Measurements from ENCODE around the gene ZNF883.

Gene ZNF883

DNA sequence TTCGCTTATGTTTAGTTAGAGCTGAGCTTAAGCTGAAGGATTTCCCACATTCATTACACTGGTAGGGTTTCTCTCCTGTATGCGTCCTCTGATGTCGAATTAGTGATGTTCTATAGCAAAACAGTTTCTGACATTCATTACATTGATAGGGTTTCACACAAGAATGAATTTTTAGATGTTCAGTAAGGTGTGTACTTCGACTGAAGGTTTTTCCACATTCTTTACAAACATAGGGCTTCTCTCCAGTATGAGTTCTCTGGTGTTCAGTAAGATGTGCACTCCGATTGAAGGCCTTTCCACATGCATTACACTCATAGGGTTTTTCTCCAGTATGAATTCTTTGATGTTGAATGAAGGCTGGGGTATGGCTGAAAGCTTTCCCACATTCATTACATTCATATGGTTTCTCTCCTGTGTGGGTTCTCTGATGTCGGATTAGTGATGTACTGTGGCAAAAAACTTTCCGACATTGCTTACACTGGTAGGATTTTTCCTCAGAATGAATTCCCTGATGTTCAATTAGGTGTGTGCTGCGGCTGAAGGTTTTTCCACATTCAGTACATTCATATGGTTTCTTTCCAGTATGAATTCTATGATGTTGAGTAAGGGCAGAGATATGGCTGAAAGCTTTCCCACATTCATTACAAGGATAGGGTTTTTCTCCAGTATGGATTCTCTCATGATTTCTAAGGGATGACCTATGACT is 14.6 kb downstream of the ZNF883 start:
- TF ChIP-seq POLR2AphosphoS5 (IDR thresholded peaks at IDR 0.05; ENCODE audit: low read depth, low read length) = no peak
- TF ChIP-seq TAF1 (IDR thresholded peaks at IDR 0.05; ENCODE audit: borderline replicate concordance, low read depth, low read length) = no peak
- TF ChIP-seq POLR2A (IDR thresholded peaks at IDR 0.05; ENCODE audit: low read depth, low read length) = no peak
- DNase-seq (ENCODE audit: insufficient read length) (no peak), FAIRE-seq (no peak)

- FAIRE-seq = no peak
- DNase-seq (ENCODE audit: insufficient read length) = no peak
- TF ChIP-seq POLR2AphosphoS5 (IDR thresholded peaks at IDR 0.05; ENCODE audit: low read depth, low read length) (no peak), TAF1 (IDR thresholded peaks at IDR 0.05; ENCODE audit: borderline replicate concordance, low read depth, low read length) (no peak), POLR2A (IDR thresholded peaks at IDR 0.05; ENCODE audit: low read depth, low read length) (no peak)
Measured at GRCh38 chr9:112971415-112971814, 40.6 kb downstream of the ZNF883 start.

DNA sequence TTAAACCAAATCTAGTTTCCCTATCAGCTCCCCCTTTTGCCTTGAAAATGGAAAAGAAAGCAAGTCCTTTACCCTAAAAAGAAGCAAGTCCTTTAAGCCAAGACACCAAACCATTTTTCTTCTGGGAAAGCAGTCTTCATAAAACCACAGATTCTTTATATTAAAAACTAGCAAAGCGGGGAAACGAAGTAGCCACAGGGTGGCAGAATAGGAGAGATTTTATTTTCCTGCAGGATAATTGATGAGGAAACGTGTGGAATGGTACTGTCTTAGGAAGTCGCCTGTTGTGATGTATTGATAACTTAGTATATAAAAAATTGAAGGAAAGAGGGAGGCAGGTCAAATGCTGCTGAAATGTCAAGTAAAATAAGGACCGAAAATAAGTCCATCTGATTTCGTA is 41.1 kb downstream of the ZNF883 start:
- TF ChIP-seq POLR2AphosphoS5 (IDR thresholded peaks at IDR 0.05; ENCODE audit: low read depth, low read length) (no peak), TAF1 (IDR thresholded peaks at IDR 0.05; ENCODE audit: borderline replicate concordance, low read depth, low read length) (no peak)
- FAIRE-seq (no peak), DNase-seq (ENCODE audit: insufficient read length) (no peak)

DNA sequence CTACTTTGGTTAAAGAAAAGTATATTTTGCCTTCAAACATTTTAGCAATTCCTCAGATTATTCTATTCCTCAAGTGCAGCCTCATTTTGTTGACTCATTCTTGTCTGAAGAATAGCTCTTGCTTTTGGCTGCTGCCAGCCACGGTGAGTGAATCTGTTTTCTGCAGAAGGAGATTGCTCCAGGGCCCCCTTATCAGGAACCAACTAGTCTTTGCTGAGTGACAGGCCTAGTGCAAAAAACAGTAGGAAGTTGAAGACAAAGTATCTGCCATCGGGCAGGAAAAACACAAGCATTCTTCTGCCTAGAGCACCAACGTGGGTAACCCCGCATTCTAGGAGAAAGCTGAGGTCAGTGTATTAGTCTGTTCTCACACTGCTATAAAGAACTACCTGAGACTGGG is 42.3 kb downstream of the ZNF883 start:
- DNase-seq (ENCODE audit: insufficient read length) (no peak), FAIRE-seq (no peak)
- TF ChIP-seq TAF1 (IDR thresholded peaks at IDR 0.05; ENCODE audit: borderline replicate concordance, low read depth, low read length) (no peak), POLR2A (IDR thresholded peaks at IDR 0.05; ENCODE audit: low read depth, low read length) (no peak), POLR2AphosphoS5 (IDR thresholded peaks at IDR 0.05; ENCODE audit: low read depth, low read length) (no peak)

DNA sequence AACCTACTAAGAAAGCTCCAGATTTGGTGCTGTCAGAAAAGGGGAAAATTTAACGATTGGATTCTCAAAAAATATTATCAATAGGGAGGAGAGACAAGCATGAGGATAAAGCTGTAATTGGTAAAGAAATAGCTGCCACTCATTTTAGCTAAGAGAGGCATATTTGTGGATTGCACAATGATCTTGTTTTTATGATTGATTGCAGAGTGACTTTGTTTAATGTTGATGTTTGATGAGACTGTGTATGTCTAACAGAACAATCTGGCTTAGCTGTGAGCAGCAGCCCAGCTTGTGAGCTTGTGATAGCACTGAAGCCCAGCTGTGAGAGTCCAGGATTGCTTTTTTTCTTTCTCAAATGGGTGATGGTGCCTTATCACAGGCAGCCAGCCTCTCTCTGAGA is 56.4 kb downstream of the ZNF883 start:
- DNase-seq (ENCODE audit: insufficient read length) (no peak), FAIRE-seq (no peak)
- no peak for TF ChIP-seq POLR2A (IDR thresholded peaks at IDR 0.05; ENCODE audit: low read depth, low read length)
- TF ChIP-seq POLR2AphosphoS5 (IDR thresholded peaks at IDR 0.05; ENCODE audit: low read depth, low read length) = no peak
- no peak for TF ChIP-seq TAF1 (IDR thresholded peaks at IDR 0.05; ENCODE audit: borderline replicate concordance, low read depth, low read length)

- TF ChIP-seq POLR2A (IDR thresholded peaks at IDR 0.05; ENCODE audit: low read depth, low read length) (no peak), POLR2AphosphoS5 (IDR thresholded peaks at IDR 0.05; ENCODE audit: low read depth, low read length) (no peak), TAF1 (IDR thresholded peaks at IDR 0.05; ENCODE audit: borderline replicate concordance, low read depth, low read length) (no peak)
- no peak for FAIRE-seq
- DNase-seq (ENCODE audit: insufficient read length) = no peak
Measured at GRCh38 chr9:112945620-112946208, 66.3 kb downstream of the ZNF883 start.

DNA sequence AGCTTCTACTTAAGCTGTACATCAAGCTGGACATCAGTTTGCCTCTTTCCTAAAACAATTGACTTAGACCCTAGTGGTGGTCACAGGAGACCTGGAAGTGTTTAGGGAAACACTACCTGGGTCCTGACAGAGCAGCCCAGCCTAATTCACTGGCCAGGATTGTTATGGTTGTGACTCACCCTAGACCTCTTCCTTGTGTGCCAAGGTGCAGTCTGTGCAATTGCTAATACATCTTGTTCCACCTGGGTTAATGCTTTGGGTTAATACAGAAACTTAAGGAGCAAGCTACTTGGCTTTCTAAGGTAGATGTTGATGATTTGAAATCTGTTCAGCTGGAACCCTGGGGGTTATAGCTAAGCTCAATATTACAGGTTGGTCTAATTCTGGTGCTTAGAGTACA is 72.6 kb downstream of the ZNF883 start:
- DNase-seq (ENCODE audit: insufficient read length) (no peak), FAIRE-seq (no peak)
- no peak for TF ChIP-seq TAF1 (IDR thresholded peaks at IDR 0.05; ENCODE audit: borderline replicate concordance, low read depth, low read length)
- no peak for TF ChIP-seq POLR2AphosphoS5 (IDR thresholded peaks at IDR 0.05; ENCODE audit: low read depth, low read length)
- no peak for TF ChIP-seq POLR2A (IDR thresholded peaks at IDR 0.05; ENCODE audit: low read depth, low read length)

DNA sequence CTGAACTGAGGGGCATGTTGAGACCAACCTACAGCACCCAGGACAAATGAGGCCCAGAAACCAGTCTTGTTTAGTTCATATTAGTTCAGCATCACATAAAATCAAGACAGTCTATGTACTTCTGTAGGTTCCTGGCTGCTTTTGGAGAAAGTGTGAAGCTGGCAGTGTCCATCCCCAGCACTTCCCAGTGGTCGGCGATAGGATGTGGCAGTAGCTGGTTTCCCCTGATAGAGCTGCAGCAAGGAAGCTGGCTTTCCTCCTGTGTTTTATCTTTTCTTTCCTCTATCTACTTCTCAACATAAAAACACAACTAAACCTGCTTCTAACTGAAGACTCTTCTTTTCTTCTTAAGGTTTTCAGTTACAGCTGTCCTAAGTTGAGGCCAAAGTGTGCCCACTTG is 78.3 kb downstream of the ZNF883 start:
- TF ChIP-seq POLR2A (IDR thresholded peaks at IDR 0.05; ENCODE audit: low read depth, low read length) = no peak
- TF ChIP-seq TAF1 (IDR thresholded peaks at IDR 0.05; ENCODE audit: borderline replicate concordance, low read depth, low read length) = no peak
- no peak for TF ChIP-seq POLR2AphosphoS5 (IDR thresholded peaks at IDR 0.05; ENCODE audit: low read depth, low read length)
- FAIRE-seq = no peak

GRCh38 chr9:112925058-112925641 is 86.8 kb downstream of the ZNF883 start:
- TF ChIP-seq POLR2A (IDR thresholded peaks at IDR 0.05; ENCODE audit: low read depth, low read length) = no peak
- no peak for TF ChIP-seq TAF1 (IDR thresholded peaks at IDR 0.05; ENCODE audit: borderline replicate concordance, low read depth, low read length)
- TF ChIP-seq POLR2AphosphoS5 (IDR thresholded peaks at IDR 0.05; ENCODE audit: low read depth, low read length) = no peak
- no peak for DNase-seq (ENCODE audit: insufficient read length)
- FAIRE-seq = peak; percentile 42

More for the DNA sequence above, 78.3 kb downstream of the ZNF883 start:
- no peak for DNase-seq (ENCODE audit: insufficient read length)

DNA sequence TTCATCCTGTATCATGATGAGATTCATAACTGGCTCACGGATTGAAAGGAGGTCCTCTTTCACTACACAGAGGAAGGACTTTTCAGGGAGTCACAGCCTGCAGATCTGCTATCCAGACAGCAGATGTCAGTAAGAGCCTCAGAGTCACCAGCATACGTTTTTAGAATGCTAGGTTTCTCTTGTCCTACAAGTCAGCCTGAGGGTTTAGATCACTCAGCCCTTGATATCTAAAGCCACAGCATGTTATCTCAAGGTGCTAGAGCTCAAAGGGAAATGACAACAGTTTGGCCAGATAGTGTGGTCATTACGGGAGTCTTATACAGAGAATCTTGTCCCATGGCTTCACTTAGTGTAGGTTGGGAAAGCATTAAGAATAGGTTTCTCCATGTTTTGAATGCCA is 90.4 kb downstream of the ZNF883 start:
- no peak for DNase-seq (ENCODE audit: insufficient read length)
- TF ChIP-seq TAF1 (IDR thresholded peaks at IDR 0.05; ENCODE audit: borderline replicate concordance, low read depth, low read length) = no peak
- no peak for TF ChIP-seq POLR2A (IDR thresholded peaks at IDR 0.05; ENCODE audit: low read depth, low read length)
- no peak for TF ChIP-seq POLR2AphosphoS5 (IDR thresholded peaks at IDR 0.05; ENCODE audit: low read depth, low read length)
- no peak for FAIRE-seq

DNA sequence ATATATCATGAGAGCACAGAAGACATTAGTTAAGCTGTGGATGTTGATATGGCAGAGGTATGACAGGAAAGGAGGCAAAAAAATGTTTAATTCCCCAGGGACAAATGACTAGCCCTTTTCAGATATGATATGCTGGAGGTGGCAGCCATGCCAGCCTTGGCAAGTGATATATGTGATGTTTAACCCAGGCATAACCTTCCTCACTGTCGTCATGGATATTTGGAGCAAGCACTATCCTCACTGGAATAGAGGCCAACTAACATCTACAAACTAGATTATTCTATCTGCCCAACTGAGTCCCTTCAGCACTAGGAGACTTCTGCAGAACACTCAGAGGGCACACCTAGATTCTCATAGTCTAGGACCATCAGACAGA is 94.0 kb downstream of the ZNF883 start:
- DNase-seq (ENCODE audit: insufficient read length) = no peak
- TF ChIP-seq POLR2A (IDR thresholded peaks at IDR 0.05; ENCODE audit: low read depth, low read length) (no peak), TAF1 (IDR thresholded peaks at IDR 0.05; ENCODE audit: borderline replicate concordance, low read depth, low read length) (no peak), POLR2AphosphoS5 (IDR thresholded peaks at IDR 0.05; ENCODE audit: low read depth, low read length) (no peak)
- FAIRE-seq = no peak

Data from GM12892 (cell line).